Measurements from ENCODE around the gene CYGB. TPM values are rescaled to one million over a fixed set of nuclear protein-coding genes. Genes with fewer than 3 reads are reported as not detected.

CYGB gene
- total RNA-seq, 4 donors from 2014 or later: 12.6 to 23.2 (median 18.8) TPM

DNA sequence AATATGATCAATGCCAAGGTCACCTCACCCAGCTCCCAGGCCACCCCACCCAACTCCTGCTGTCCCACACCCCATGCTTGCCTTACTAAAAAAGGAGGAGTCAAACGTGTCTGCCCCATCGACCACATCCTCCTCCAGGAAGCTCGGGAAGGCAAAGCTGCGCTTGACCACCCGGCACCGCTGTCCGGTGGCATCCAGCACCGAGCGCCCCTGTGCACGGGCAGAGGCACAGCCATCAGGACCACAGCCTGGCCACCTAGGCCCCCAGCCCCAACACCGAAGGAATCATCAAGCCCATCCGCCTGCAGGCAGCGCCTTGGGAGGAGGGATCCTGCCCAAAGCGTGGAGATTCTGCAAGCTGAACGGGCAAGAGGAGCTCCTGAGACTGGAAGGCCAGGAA is 59.9 kb downstream of the CYGB start:
- H3K36me3 ChIP-seq: peaks cover 0 to 40% of the 10 kb centered on the region in 2 donors
- no CpG with 5 or more reads among the region's 15 CpGs for WGBS, 2 donors (ENCODE audit: low coverage in 1 of 2)
- no peak overlapping the region for H3K4me3 ChIP-seq
- no peaks in the 10 kb centered on the region for H3K4me1 ChIP-seq
- no peaks in the 10 kb centered on the region for H3K27me3 ChIP-seq
- H3K27ac ChIP-seq: no peak overlapping the region
- TF ChIP-seq EP300 (IDR thresholded peaks at IDR 0.05): no peak
- TF ChIP-seq POLR2AphosphoS5 (IDR thresholded peaks at IDR 0.05): no peak
- no peak for TF ChIP-seq CTCF (IDR thresholded peaks at IDR 0.05)
- no peak for TF ChIP-seq POLR2A (IDR thresholded peaks at IDR 0.05)
- H3K9me3 ChIP-seq: no peaks in the 10 kb centered on the region
- ATAC-seq: no peak

Small RNA genes within 50 kb of the gene (small RNA-seq; reads per million reads assigned to genes)
- gene SNORD1A (0 reads per million in 4 donors), gene SNORD1B (291 to 2,411 (median 1,046) reads per million in 4 donors)

Other genes with a start within 250 kb of the CYGB start
- 1 to 10 TPM; 1.7 to 2.7 (median 2.0) TPM for gene QRICH2, start 229.4 kb downstream of the CYGB start, total RNA-seq
- 10 to 100 TPM; 44.7 to 48.5 (median 46.6) TPM for gene PRPSAP1, start 183.8 kb downstream of the CYGB start, total RNA-seq
- 10 to 100 TPM; 14.7 to 29.2 (median 18.9) TPM for gene SPHK1, start 153.1 kb downstream of the CYGB start, total RNA-seq
- 10 to 100 TPM; 13.0 to 19.8 (median 15.2) TPM for gene UBE2O, start 84.6 kb downstream of the CYGB start, total RNA-seq
- gene AANAT, start 70.1 kb downstream of the CYGB start, total RNA-seq: not detected
- gene RHBDF2, start 36.3 kb downstream of the CYGB start, total RNA-seq: 10 to 100 TPM in 1 of 4 donors, 1 to 10 TPM in 3; 7.3 to 20.5 (median 8.5) TPM
- gene PRCD, start 2.3 kb upstream of the CYGB start, total RNA-seq: 10 to 100 TPM in 1 of 4 donors, 1 to 10 TPM in 2, under 1 TPM in 1; 0.57 to 11.2 (median 2.3) TPM
- 10 to 100 TPM in 2 of 4 donors, 1 to 10 TPM in 2; 5.4 to 27.1 (median 10.6) TPM for gene ST6GALNAC2, start 48.2 kb upstream of the CYGB start, total RNA-seq
- gene ST6GALNAC1, start 106.0 kb upstream of the CYGB start, total RNA-seq: 1 to 10 TPM in 3 of 4 donors, under 1 TPM in 1; 0.47 to 9.6 (median 3.7) TPM
- gene MXRA7, start 173.3 kb upstream of the CYGB start, total RNA-seq: 100 to 1,000 TPM; 333 to 451 (median 412) TPM
- gene JMJD6, start 188.9 kb upstream of the CYGB start, total RNA-seq: 10 to 100 TPM; 39.0 to 53.8 (median 47.2) TPM
- 10 to 100 TPM; 19.2 to 52.6 (median 25.1) TPM for gene METTL23, start 189.1 kb upstream of the CYGB start, total RNA-seq
- gene SRSF2, start 199.6 kb upstream of the CYGB start, total RNA-seq: 100 to 1,000 TPM; 106 to 194 (median 148) TPM
- gene MFSD11, start 200.4 kb upstream of the CYGB start, total RNA-seq: 10 to 100 TPM; 18.4 to 27.8 (median 20.9) TPM

Measured in gastroesophageal sphincter (tissue), 4 donors.